Caco-2 (cell line): ENCODE data around the gene KIF26B. TPM values are rescaled to one million over a fixed set of nuclear protein-coding genes. Genes with fewer than 3 reads are reported as not detected.

ENCODE experiments used
- BruUV-seq: library from RNA; stranded (reverse); fragments of 400-500 nt; replicated peaks from 2 replicates; lab custom pipeline; 2021; lab: Mats Ljungman, UMichigan
- CTCF ChIA-PET: fragments of 300-600 bp; sonication (Branson Sonifier 250); formaldehyde crosslinking; loops from one replicate; lab custom pipeline; 2022; ENCODE audit warnings: antibody characterized with exemption; lab: Charles Lee
- POLR2A ChIA-PET: fragments of 300-600 bp; sonication (Branson Sonifier 250); formaldehyde crosslinking; loops from one replicate; lab custom pipeline; 2022; ENCODE audit warnings: antibody characterized with exemption; lab: Charles Lee
- DNase-seq, 2 experiments: peaks; one replicate each; pipeline versions ENCODE4 v3.0.0 to v3.0.0-alpha.2; 2020 to 2022
- H3K27me3 ChIP-seq: replicated peaks from 2 replicates; pipeline ENCODE4 v1.6.0; 2011; ENCODE audit warnings: low read length; ENCODE audit not compliant: control insufficient read depth, insufficient read depth
- H3K36me3 ChIP-seq: 2 replicates; pipeline ENCODE4 v1.5.1; 2011; ENCODE audit warnings: low read length; ENCODE audit not compliant: control insufficient read depth, insufficient read depth
- H3K4me1 ChIP-seq: fragments of 250-450 bp; sonication (Bioruptor Pico); 2 replicates; pipeline ENCODE4 v1.5.1; 2020; ENCODE audit warnings: mild to moderate bottlenecking
- H3K4me3 ChIP-seq: 2 replicates; pipeline ENCODE4 v1.5.1; 2011; ENCODE audit warnings: low read depth, mild to moderate bottlenecking, control low read depth, low read length
- H3K9me3 ChIP-seq: fragments of 250-450 bp; sonication (Bioruptor Pico); 2 replicates; pipeline ENCODE4 v1.5.1; 2020; ENCODE audit warnings: mild to moderate bottlenecking, moderate library complexity
- H3K27ac Mint-ChIP-seq: one replicate; pipeline ENCODE4 v1.8.0; 2022; ENCODE audit warnings: mixed read lengths; ENCODE audit not compliant: unreplicated experiment
- H3K27me3 Mint-ChIP-seq: one replicate; pipeline ENCODE4 v1.8.0; 2022; ENCODE audit warnings: mixed read lengths; ENCODE audit not compliant: insufficient read depth, unreplicated experiment
- H3K36me3 Mint-ChIP-seq: one replicate; pipeline ENCODE4 v1.8.0; 2022; ENCODE audit warnings: mild to moderate bottlenecking, mixed read lengths; ENCODE audit not compliant: insufficient read depth, unreplicated experiment
- H3K4me1 Mint-ChIP-seq: one replicate; pipeline ENCODE4 v1.8.0; 2022; ENCODE audit warnings: low read depth, mixed read lengths; ENCODE audit not compliant: unreplicated experiment
- H3K4me3 Mint-ChIP-seq: one replicate; pipeline ENCODE4 v1.8.0; 2022; ENCODE audit warnings: mild to moderate bottlenecking, moderate library complexity, mixed read lengths; ENCODE audit not compliant: unreplicated experiment
- H3K9me3 Mint-ChIP-seq: one replicate; pipeline ENCODE4 v1.8.0; 2022; ENCODE audit warnings: mixed read lengths; ENCODE audit not compliant: unreplicated experiment
- CTCF ChIP-seq, 2 experiments: fragments of 200-600 bp in 1 of 2; IDR thresholded peaks; 1 replicate in 1 of 2; 2 replicates in 1 of 2; pipeline versions ENCODE4 v1.5.1 to v1.8.0; 2011 to 2022; ENCODE audit warnings: antibody characterized with exemption in 1 of 2, control low read depth in 1 of 2, inconsistent platforms in 1 of 2, low read depth in 1 of 2, low read length in 1 of 2, mild to moderate bottlenecking in 1 of 2, moderate library complexity in 1 of 2; ENCODE audit not compliant: insufficient read depth in 1 of 2, severe bottlenecking in 1 of 2, unreplicated experiment in 1 of 2
- intact Hi-C: fragments of 100-400 bp; cut with micrococcal nuclease; formaldehyde crosslinking; loops from one replicate; pipeline ENCODE4 v1.10.0; 2022; ENCODE audit not compliant: unreplicated experiment
- total RNA-seq: library from RNA; stranded (reverse); gene quantifications from 2 replicates; pipeline ENCODE4 v1.2.3, GENCODE V29; 2022

The KIF26B gene
- total RNA-seq, 1 experiment from 2014 or later: 4.9 TPM

- Mint-ChIP-seq H3K27ac (no peak overlapping the region), H3K27me3 (no peaks in the 10 kb centered on the region), H3K36me3 (peaks cover 4% of the 10 kb centered on the region), H3K4me3 (no peak overlapping the region), H3K9me3 (no peaks in the 10 kb centered on the region), H3K4me1 (no peaks in the 10 kb centered on the region)
- CTCF ChIA-PET: no interaction called here
- Histone ChIP-seq H3K36me3 (peaks cover 1% of the 10 kb centered on the region; the same call in 1 of the 2 replicates), H3K27me3 (no peaks in the 10 kb centered on the region), H3K4me3 (no peak overlapping the region), H3K4me1 (no peaks in the 10 kb centered on the region), H3K9me3 (no peaks in the 10 kb centered on the region)
- no peak for TF ChIP-seq CTCF (IDR thresholded peaks at IDR 0.05; ENCODE audit: insufficient read depth in 1 of 2, low read depth in 1 of 2, low read length in 1 of 2, severe bottlenecking in 1 of 2, unreplicated experiment in 1 of 2)
- intact Hi-C loops: no loop called here
- BruUV-seq: no TSS peak
- DNase-seq: no peak
- POLR2A ChIA-PET: interaction anchor here (0.6 kb wide), 1 partner anchor 347 kb away, joined by 3 read pairs; no protein-coding TSS in a partner anchor
Measured at GRCh38 chr1:245691897-245692296, 537.1 kb downstream of the KIF26B start.

GRCh38 chr1:245692318-245692717, 537.5 kb downstream of the KIF26B start:
- BruUV-seq: no TSS peak
- CTCF ChIA-PET: no interaction called here
- Histone ChIP-seq H3K9me3 (no peaks in the 10 kb centered on the region), H3K4me3 (no peak overlapping the region), H3K36me3 (peaks cover 1% of the 10 kb centered on the region; the same call in 1 of the 2 replicates), H3K4me1 (no peaks in the 10 kb centered on the region), H3K27me3 (no peaks in the 10 kb centered on the region)
- POLR2A ChIA-PET: no interaction called here
- no peaks in the 10 kb centered on the region for H3K27me3 Mint-ChIP-seq
- intact Hi-C loops: no loop called here
- H3K27ac Mint-ChIP-seq: no peak overlapping the region
- H3K36me3 Mint-ChIP-seq: peaks cover 4% of the 10 kb centered on the region
- no peaks in the 10 kb centered on the region for H3K9me3 Mint-ChIP-seq
- DNase-seq: no peak
- no peak for TF ChIP-seq CTCF (IDR thresholded peaks at IDR 0.05; ENCODE audit: insufficient read depth in 1 of 2, low read depth in 1 of 2, low read length in 1 of 2, severe bottlenecking in 1 of 2, unreplicated experiment in 1 of 2)
- no peak overlapping the region for H3K4me3 Mint-ChIP-seq
- no peaks in the 10 kb centered on the region for H3K4me1 Mint-ChIP-seq

GRCh38 chr1:245693116-245693793, 538.5 kb downstream of the KIF26B start:
- no peaks in the 10 kb centered on the region for H3K9me3 ChIP-seq
- ChIA-PET CTCF (no interaction called here), POLR2A (no interaction called here)
- H3K4me1 Mint-ChIP-seq: no peaks in the 10 kb centered on the region
- no TSS peak for BruUV-seq
- no peak overlapping the region for H3K4me3 ChIP-seq
- H3K27ac Mint-ChIP-seq: no peak overlapping the region
- H3K4me3 Mint-ChIP-seq: no peak overlapping the region
- H3K36me3 ChIP-seq: no peaks in the 10 kb centered on the region
- no peak for DNase-seq
- no peaks in the 10 kb centered on the region for H3K4me1 ChIP-seq
- intact Hi-C loops: no loop called here
- no peaks in the 10 kb centered on the region for H3K27me3 Mint-ChIP-seq
- H3K36me3 Mint-ChIP-seq: peaks cover 4% of the 10 kb centered on the region
- no peaks in the 10 kb centered on the region for H3K27me3 ChIP-seq
- no peaks in the 10 kb centered on the region for H3K9me3 Mint-ChIP-seq
- no peak for TF ChIP-seq CTCF (IDR thresholded peaks at IDR 0.05; ENCODE audit: insufficient read depth in 1 of 2, low read depth in 1 of 2, low read length in 1 of 2, severe bottlenecking in 1 of 2, unreplicated experiment in 1 of 2)
